ENCODE measurements around the gene GLUL. TPM values are rescaled to one million over a fixed set of nuclear protein-coding genes. Genes with fewer than 3 reads are reported as not detected.

The GLUL gene
- total RNA-seq, 4 donors from 2014 or later: 5,859 to 11,803 (median 7,908) TPM

GRCh38 chr1:182366596-182366995 lies 25.0 kb downstream of the GLUL start:
- DNase-seq (ENCODE audit: low spot score in 2 of 2): no peak
- peaks cover 0 to 12% (median 0%) of the 10 kb centered on the region in 4 donors for H3K4me1 ChIP-seq
- no peak overlapping the region for H3K27ac ChIP-seq
- H3K36me3 ChIP-seq: no peaks in the 10 kb centered on the region
- no peak overlapping the region for H3K4me3 ChIP-seq
- TF ChIP-seq POLR2A (IDR thresholded peaks at IDR 0.05) (no peak), EP300 (IDR thresholded peaks at IDR 0.05) (no peak), CTCF (IDR thresholded peaks at IDR 0.05) (no peak)
- no peaks in the 10 kb centered on the region for H3K27me3 ChIP-seq
- H3K9me3 ChIP-seq: no peaks in the 10 kb centered on the region
- 86 to 90% methylated on average over 2 of the region's 2 CpGs for WGBS, 2 donors

- TF ChIP-seq POLR2A (IDR thresholded peaks at IDR 0.05): no peak
- TF ChIP-seq EP300 (IDR thresholded peaks at IDR 0.05): no peak
- TF ChIP-seq CTCF (IDR thresholded peaks at IDR 0.05): no peak
- no peak for DNase-seq (ENCODE audit: low spot score in 2 of 2)
- H3K9me3 ChIP-seq: no peaks in the 10 kb centered on the region
- H3K27ac ChIP-seq: no peak overlapping the region
- no peaks in the 10 kb centered on the region for H3K27me3 ChIP-seq
- no peak overlapping the region for H3K4me3 ChIP-seq
- no peaks in the 10 kb centered on the region for H3K4me1 ChIP-seq
- H3K36me3 ChIP-seq: no peaks in the 10 kb centered on the region
- WGBS, 2 donors: 54 to 56% methylated on average over 7 of the region's 7 CpGs
Observed at GRCh38 chr1:182359645-182360044, 31.9 kb downstream of the GLUL start.

DNA sequence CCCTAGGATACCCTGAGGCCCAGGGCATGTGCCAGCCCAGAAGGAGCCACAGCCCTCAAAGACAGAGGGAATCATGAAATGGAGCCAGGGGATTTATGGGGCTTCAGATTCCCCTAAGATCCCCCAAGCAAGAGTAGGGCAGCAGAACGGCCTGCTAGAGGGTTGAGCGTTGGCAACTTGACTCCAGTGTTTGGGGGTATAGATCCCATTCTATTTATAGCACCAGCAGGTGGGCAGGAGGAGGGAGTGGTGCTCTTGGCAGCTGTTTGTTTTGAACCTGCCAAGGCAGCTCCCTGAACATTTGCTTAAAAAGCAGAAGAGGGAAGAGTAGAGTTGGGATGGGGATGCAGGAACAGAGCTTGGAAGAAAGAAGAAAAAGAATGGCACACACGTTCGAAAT lies 33.7 kb downstream of the GLUL start:
- TF ChIP-seq CTCF (IDR thresholded peaks at IDR 0.05): no peak
- TF ChIP-seq EP300 (IDR thresholded peaks at IDR 0.05): no peak
- TF ChIP-seq POLR2A (IDR thresholded peaks at IDR 0.05): no peak

GRCh38 chr1:182357171-182357570 lies 34.4 kb downstream of the GLUL start:
- Histone ChIP-seq H3K27ac (no peak overlapping the region), H3K36me3 (no peaks in the 10 kb centered on the region), H3K4me3 (no peak overlapping the region), H3K27me3 (no peaks in the 10 kb centered on the region), H3K4me1 (peaks cover 0 to 3% (median 0%) of the 10 kb centered on the region in 4 donors), H3K9me3 (no peaks in the 10 kb centered on the region)
- DNase-seq (ENCODE audit: low spot score in 2 of 2): no peak
- WGBS, 2 donors: 62 to 72% methylated on average over 2 of the region's 2 CpGs
- no peak for TF ChIP-seq CTCF (IDR thresholded peaks at IDR 0.05)
- TF ChIP-seq EP300 (IDR thresholded peaks at IDR 0.05): no peak
- TF ChIP-seq POLR2A (IDR thresholded peaks at IDR 0.05): no peak

More for the DNA sequence above, 33.7 kb downstream of the GLUL start:
- 73 to 83% methylated on average over 4 of the region's 4 CpGs for WGBS, 2 donors
- no peaks in the 10 kb centered on the region for H3K27me3 ChIP-seq
- peaks cover 0 to under 1% (median 0%) of the 10 kb centered on the region in 4 donors for H3K4me1 ChIP-seq
- no peaks in the 10 kb centered on the region for H3K9me3 ChIP-seq
- no peak overlapping the region for H3K4me3 ChIP-seq
- DNase-seq (ENCODE audit: low spot score in 2 of 2): no peak
- H3K27ac ChIP-seq: no peak overlapping the region
- no peaks in the 10 kb centered on the region for H3K36me3 ChIP-seq

- Histone ChIP-seq H3K36me3 (no peaks in the 10 kb centered on the region), H3K4me3 (no peak overlapping the region), H3K27me3 (no peaks in the 10 kb centered on the region), H3K4me1 (peaks cover 0 to 3% (median 0%) of the 10 kb centered on the region in 4 donors), H3K27ac (no peak overlapping the region), H3K9me3 (no peaks in the 10 kb centered on the region)
- no peak for DNase-seq (ENCODE audit: low spot score in 2 of 2)
- TF ChIP-seq EP300 (IDR thresholded peaks at IDR 0.05): no peak
- WGBS, 2 donors: 84 to 94% methylated on average over 2 of the region's 2 CpGs
Observed at GRCh38 chr1:182355723-182356098, 35.9 kb downstream of the GLUL start.

Data from tibial nerve (tissue), 4 donors.